ENCODE results near the gene ARX. TPM values are rescaled to one million over a fixed set of nuclear protein-coding genes. Genes with fewer than 3 reads are reported as not detected.

The ARX gene
- polyA plus RNA-seq, 1 experiment, result not detected

DNA sequence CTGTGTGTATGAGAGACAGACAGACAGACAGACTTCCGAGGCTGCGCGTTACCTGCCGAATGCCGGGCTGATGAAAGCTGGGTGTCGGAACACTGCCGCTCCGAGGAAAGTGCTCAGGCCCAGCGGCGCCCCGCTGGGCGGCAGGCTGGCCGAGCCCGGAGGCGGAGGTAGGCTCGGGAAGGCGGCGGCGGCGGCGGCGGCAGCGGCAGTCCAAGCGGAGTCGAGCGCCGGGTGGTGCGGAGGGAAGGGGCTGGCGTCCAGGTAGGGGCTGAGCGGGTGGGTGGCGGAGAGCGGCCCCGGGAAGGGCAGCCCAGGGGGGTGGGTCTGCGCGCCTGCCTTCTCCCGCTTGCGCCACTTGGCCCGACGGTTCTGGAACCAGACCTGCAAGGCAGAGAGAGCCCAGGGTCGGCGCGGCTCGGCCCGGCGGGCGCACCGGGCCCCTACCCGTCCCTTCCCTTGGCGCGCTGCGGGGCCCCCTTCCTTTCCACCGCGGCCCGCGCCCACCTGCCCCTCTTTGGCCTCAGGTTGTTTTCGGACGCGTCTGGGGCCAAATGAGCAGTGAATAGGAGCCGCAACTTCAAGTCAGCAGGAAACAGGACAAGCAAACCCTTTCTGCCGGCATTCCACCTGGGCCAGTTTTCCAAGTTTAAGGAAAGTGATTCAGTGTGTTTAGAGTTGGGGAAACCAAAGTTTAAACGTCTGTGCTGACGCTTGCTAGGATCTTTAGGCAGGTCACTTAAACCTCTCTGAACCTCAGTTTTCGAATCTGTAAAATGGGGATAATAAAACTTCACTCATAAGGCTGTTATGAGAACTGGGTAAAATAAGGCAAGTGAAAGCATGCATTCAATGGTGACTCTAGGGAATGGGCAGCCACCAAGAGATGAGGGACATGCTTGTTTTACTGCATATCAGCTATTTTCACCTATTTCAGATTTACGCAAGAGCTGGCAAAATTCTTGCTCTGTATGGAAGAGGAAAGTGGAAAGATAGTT, 8.4 kb downstream of the ARX start:
- CTCF ChIA-PET, result no interaction called here
- Histone ChIP-seq H3K4me3 (ENCODE audit: low read depth, low read length) (no peak overlapping the region), H3K27me3 (ENCODE audit: control insufficient read depth, insufficient read depth, low read length) (peaks cover 32% of the 10 kb centered on the region), H3K36me3 (ENCODE audit: control insufficient read depth, insufficient read depth, low read length) (no peaks in the 10 kb centered on the region)
- DNase-seq (ENCODE audit: low read depth), result no peak
- TF ChIP-seq CTCF (IDR thresholded peaks at IDR 0.05; ENCODE audit: insufficient read depth, low read depth, low read length), result no peak
- POLR2A ChIA-PET, result no interaction called here

DNA sequence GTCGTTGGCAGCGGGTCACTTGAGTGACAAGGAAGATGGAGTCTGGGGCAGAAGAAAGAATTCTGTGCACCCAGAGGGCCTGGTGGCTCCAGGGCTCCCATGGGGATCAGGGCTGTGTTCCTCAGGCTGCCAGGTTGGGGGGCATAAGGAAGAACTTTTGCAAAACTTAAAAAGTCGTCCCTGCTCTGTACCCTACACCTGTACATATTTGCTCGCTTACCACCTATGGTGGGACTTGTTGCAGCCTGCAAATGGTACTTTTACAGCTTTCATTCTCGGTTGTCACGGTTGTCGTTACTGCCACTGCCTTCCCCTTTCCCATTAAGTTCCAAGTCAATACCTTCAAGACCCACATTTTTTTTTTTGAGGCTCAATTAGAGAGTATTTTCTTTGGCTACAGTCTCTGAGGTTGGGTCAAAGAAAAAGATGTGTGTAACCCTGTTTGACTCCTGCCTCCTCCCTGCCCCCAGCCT, 9.1 kb downstream of the ARX start:
- no peak for DNase-seq (ENCODE audit: low read depth)
- peaks cover 29% of the 10 kb centered on the region for H3K27me3 ChIP-seq (ENCODE audit: control insufficient read depth, insufficient read depth, low read length)
- CTCF ChIA-PET, result no interaction called here
- H3K4me3 ChIP-seq (ENCODE audit: low read depth, low read length), result no peak overlapping the region
- TF ChIP-seq CTCF (IDR thresholded peaks at IDR 0.05; ENCODE audit: insufficient read depth, low read depth, low read length), result no peak
- POLR2A ChIA-PET, result no interaction called here
- H3K36me3 ChIP-seq (ENCODE audit: control insufficient read depth, insufficient read depth, low read length), result no peaks in the 10 kb centered on the region

DNA sequence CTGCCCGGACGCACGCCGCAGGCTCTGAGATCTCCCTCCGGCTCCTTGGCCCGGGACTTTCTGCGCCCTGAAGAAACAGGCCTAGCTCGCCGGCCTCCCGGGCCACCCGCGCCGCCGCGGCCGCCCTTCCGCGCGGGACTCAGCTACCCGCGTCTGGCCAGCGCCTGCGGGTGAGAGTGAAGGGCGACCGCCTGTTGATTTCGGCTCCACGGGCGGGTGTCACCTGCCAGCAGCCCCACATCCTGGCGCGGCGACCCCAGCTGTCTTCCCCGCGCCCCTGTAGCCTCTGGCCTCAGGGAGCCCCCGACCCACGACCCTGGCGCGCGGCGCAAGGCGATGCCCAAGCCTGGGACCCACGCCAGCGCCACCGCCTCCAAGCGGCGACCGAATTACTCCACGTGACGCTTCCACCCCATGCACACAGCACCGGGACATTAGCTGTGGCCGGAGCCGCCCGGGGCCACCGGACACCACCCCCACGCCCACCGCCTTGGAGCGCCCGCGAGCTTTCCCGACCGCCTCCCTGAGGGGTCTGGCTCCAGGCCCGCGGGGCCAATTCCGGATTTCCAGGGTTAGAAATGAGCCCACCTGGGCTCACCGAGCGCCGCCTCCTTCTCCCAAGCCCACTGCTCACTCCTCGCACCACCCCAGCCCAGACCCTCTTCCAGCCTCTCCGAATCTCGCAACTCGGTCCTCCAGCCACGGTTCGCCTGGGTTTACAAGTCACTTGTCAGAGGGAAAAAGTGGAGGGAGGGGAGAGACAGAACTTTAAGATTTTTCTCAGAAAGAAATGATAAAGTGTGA, 10.2 kb downstream of the ARX start:
- ChIA-PET CTCF (interaction anchor here (0.5 kb wide), 1 partner anchor 14 kb away, joined by 3 read pairs; no protein-coding TSS in a partner anchor), POLR2A (interaction anchor here (0.6 kb wide), 1 partner anchor 9 kb away, joined by 3 read pairs; no protein-coding TSS in a partner anchor)
- Histone ChIP-seq H3K4me3 (ENCODE audit: low read depth, low read length) (peak overlapping the region; percentile 8), H3K27me3 (ENCODE audit: control insufficient read depth, insufficient read depth, low read length) (peaks cover 24% of the 10 kb centered on the region), H3K36me3 (ENCODE audit: control insufficient read depth, insufficient read depth, low read length) (no peaks in the 10 kb centered on the region)
- TF ChIP-seq CTCF (IDR thresholded peaks at IDR 0.05; ENCODE audit: insufficient read depth, low read depth, low read length), result no peak
- no peak for DNase-seq (ENCODE audit: low read depth)

DNA sequence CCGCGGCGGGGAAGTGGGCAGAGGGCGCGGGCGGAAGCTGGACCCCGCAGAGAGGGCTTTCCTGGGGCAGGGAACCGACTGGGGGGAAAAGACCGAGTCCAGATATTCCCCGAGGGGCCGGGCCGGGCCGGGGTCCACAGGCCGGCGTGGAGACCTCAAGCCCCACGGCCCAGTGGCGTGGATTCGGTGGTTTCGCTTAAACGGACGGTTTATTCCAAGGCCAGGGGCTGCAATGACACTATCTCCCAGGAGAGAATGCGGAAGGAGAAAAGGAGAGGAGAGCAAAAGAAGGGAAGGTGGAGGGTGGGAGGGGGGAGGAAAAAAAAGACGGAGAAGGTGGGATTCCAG, 10.8 kb downstream of the ARX start:
- H3K27me3 ChIP-seq (ENCODE audit: control insufficient read depth, insufficient read depth, low read length), result peaks cover 24% of the 10 kb centered on the region
- POLR2A ChIA-PET, result interaction anchor here (0.6 kb wide), 1 partner anchor 10 kb away, joined by 3 read pairs; no protein-coding TSS in a partner anchor
- CTCF ChIA-PET, result interaction anchor here (0.5 kb wide), 1 partner anchor 14 kb away, joined by 3 read pairs; no protein-coding TSS in a partner anchor
- H3K36me3 ChIP-seq (ENCODE audit: control insufficient read depth, insufficient read depth, low read length), result no peaks in the 10 kb centered on the region
- DNase-seq (ENCODE audit: low read depth), result no peak
- peak overlapping the region; percentile 8 for H3K4me3 ChIP-seq (ENCODE audit: low read depth, low read length)
- no peak for TF ChIP-seq CTCF (IDR thresholded peaks at IDR 0.05; ENCODE audit: insufficient read depth, low read depth, low read length)
